Caco-2 (cell line): ENCODE measurements around the gene NUP93. TPM values are rescaled to one million over a fixed set of nuclear protein-coding genes. Genes with fewer than 3 reads are reported as not detected.

Experiments used
- BruUV-seq: library from RNA; stranded (reverse); fragments of 400-500 nt; replicated peaks from 2 replicates; lab custom pipeline; 2021; lab: Mats Ljungman, UMichigan
- CTCF ChIA-PET: fragments of 300-600 bp; sonication (Branson Sonifier 250); formaldehyde crosslinking; loops from one replicate; lab custom pipeline; 2022; ENCODE audit warnings: antibody characterized with exemption; lab: Charles Lee
- POLR2A ChIA-PET: fragments of 300-600 bp; sonication (Branson Sonifier 250); formaldehyde crosslinking; loops from one replicate; lab custom pipeline; 2022; ENCODE audit warnings: antibody characterized with exemption; lab: Charles Lee
- DNase-seq, 2 experiments: peaks; one replicate each; pipeline versions ENCODE4 v3.0.0 to v3.0.0-alpha.2; 2020 to 2022
- H3K27me3 ChIP-seq: replicated peaks from 2 replicates; pipeline ENCODE4 v1.6.0; 2011; ENCODE audit warnings: low read length; ENCODE audit not compliant: control insufficient read depth, insufficient read depth
- H3K36me3 ChIP-seq: 2 replicates; pipeline ENCODE4 v1.5.1; 2011; ENCODE audit warnings: low read length; ENCODE audit not compliant: control insufficient read depth, insufficient read depth
- H3K4me1 ChIP-seq: fragments of 250-450 bp; sonication (Bioruptor Pico); 2 replicates; pipeline ENCODE4 v1.5.1; 2020; ENCODE audit warnings: mild to moderate bottlenecking
- H3K4me3 ChIP-seq: 2 replicates; pipeline ENCODE4 v1.5.1; 2011; ENCODE audit warnings: low read depth, mild to moderate bottlenecking, control low read depth, low read length
- H3K9me3 ChIP-seq: fragments of 250-450 bp; sonication (Bioruptor Pico); 2 replicates; pipeline ENCODE4 v1.5.1; 2020; ENCODE audit warnings: mild to moderate bottlenecking, moderate library complexity
- H3K27ac Mint-ChIP-seq: one replicate; pipeline ENCODE4 v1.8.0; 2022; ENCODE audit warnings: mixed read lengths; ENCODE audit not compliant: unreplicated experiment
- H3K27me3 Mint-ChIP-seq: one replicate; pipeline ENCODE4 v1.8.0; 2022; ENCODE audit warnings: mixed read lengths; ENCODE audit not compliant: insufficient read depth, unreplicated experiment
- H3K36me3 Mint-ChIP-seq: one replicate; pipeline ENCODE4 v1.8.0; 2022; ENCODE audit warnings: mild to moderate bottlenecking, mixed read lengths; ENCODE audit not compliant: insufficient read depth, unreplicated experiment
- H3K4me1 Mint-ChIP-seq: one replicate; pipeline ENCODE4 v1.8.0; 2022; ENCODE audit warnings: low read depth, mixed read lengths; ENCODE audit not compliant: unreplicated experiment
- H3K4me3 Mint-ChIP-seq: one replicate; pipeline ENCODE4 v1.8.0; 2022; ENCODE audit warnings: mild to moderate bottlenecking, moderate library complexity, mixed read lengths; ENCODE audit not compliant: unreplicated experiment
- H3K9me3 Mint-ChIP-seq: one replicate; pipeline ENCODE4 v1.8.0; 2022; ENCODE audit warnings: mixed read lengths; ENCODE audit not compliant: unreplicated experiment
- CTCF ChIP-seq, 2 experiments: fragments of 200-600 bp in 1 of 2; IDR thresholded peaks; 1 replicate in 1 of 2; 2 replicates in 1 of 2; pipeline versions ENCODE4 v1.5.1 to v1.8.0; 2011 to 2022; ENCODE audit warnings: antibody characterized with exemption in 1 of 2, control low read depth in 1 of 2, inconsistent platforms in 1 of 2, low read depth in 1 of 2, low read length in 1 of 2, mild to moderate bottlenecking in 1 of 2, moderate library complexity in 1 of 2; ENCODE audit not compliant: insufficient read depth in 1 of 2, severe bottlenecking in 1 of 2, unreplicated experiment in 1 of 2
- intact Hi-C: fragments of 100-400 bp; cut with micrococcal nuclease; formaldehyde crosslinking; loops from one replicate; pipeline ENCODE4 v1.10.0; 2022; ENCODE audit not compliant: unreplicated experiment
- total RNA-seq: library from RNA; stranded (reverse); gene quantifications from 2 replicates; pipeline ENCODE4 v1.2.3, GENCODE V29; 2022

NUP93 gene
- total RNA-seq, 1 experiment from 2014 or later: 148 TPM

GRCh38 chr16:56889206-56889605, 159.3 kb downstream of the NUP93 start:
- BruUV-seq: no TSS peak
- no peak overlapping the region for H3K4me3 Mint-ChIP-seq
- intact Hi-C loops: loop anchor here (2.0 kb wide), 1 partner anchor 30 kb away; no protein-coding TSS in a partner anchor
- no peak overlapping the region for H3K4me3 ChIP-seq
- no peak overlapping the region for H3K27ac Mint-ChIP-seq
- H3K4me1 Mint-ChIP-seq: peaks cover 2% of the 10 kb centered on the region
- no peaks in the 10 kb centered on the region for H3K27me3 Mint-ChIP-seq
- no peaks in the 10 kb centered on the region for H3K36me3 Mint-ChIP-seq
- no peaks in the 10 kb centered on the region for H3K9me3 Mint-ChIP-seq
- peak; percentile 64 to 71 for DNase-seq
- peaks cover 5% of the 10 kb centered on the region; the same call in 1 of the 2 replicates for H3K4me1 ChIP-seq
- ChIA-PET CTCF (no interaction called here), POLR2A (interaction anchor here (0.8 kb wide), 1 partner anchor 55 kb away, joined by 3 read pairs; no protein-coding TSS in a partner anchor)
- no peaks in the 10 kb centered on the region for H3K9me3 ChIP-seq
- no peaks in the 10 kb centered on the region for H3K36me3 ChIP-seq
- H3K27me3 ChIP-seq: no peaks in the 10 kb centered on the region
- no peak for TF ChIP-seq CTCF (IDR thresholded peaks at IDR 0.05; ENCODE audit: insufficient read depth in 1 of 2, low read depth in 1 of 2, low read length in 1 of 2, severe bottlenecking in 1 of 2, unreplicated experiment in 1 of 2)

- Histone ChIP-seq H3K36me3 (no peaks in the 10 kb centered on the region), H3K4me3 (no peak overlapping the region), H3K9me3 (no peaks in the 10 kb centered on the region), H3K27me3 (no peaks in the 10 kb centered on the region), H3K4me1 (peaks cover 8% of the 10 kb centered on the region; the same call in 1 of the 2 replicates)
- DNase-seq: no peak
- Mint-ChIP-seq H3K27ac (no peak overlapping the region), H3K36me3 (peaks cover under 1% of the 10 kb centered on the region), H3K9me3 (no peaks in the 10 kb centered on the region), H3K4me1 (peaks cover 7% of the 10 kb centered on the region), H3K27me3 (no peaks in the 10 kb centered on the region), H3K4me3 (no peak overlapping the region)
- no TSS peak for BruUV-seq
- POLR2A ChIA-PET: no interaction called here
- intact Hi-C loops: no loop called here
- CTCF ChIA-PET: interaction anchor here (0.6 kb wide), 1 partner anchor 13 kb away, joined by 3 read pairs; no protein-coding TSS in a partner anchor
- TF ChIP-seq CTCF (IDR thresholded peaks at IDR 0.05; ENCODE audit: insufficient read depth in 1 of 2, low read depth in 1 of 2, low read length in 1 of 2, severe bottlenecking in 1 of 2, unreplicated experiment in 1 of 2): no peak
Observed at GRCh38 chr16:56891685-56892084, 161.8 kb downstream of the NUP93 start.

GRCh38 chr16:56892705-56893104, 162.8 kb downstream of the NUP93 start:
- H3K27me3 Mint-ChIP-seq: no peaks in the 10 kb centered on the region
- POLR2A ChIA-PET: no interaction called here
- no TSS peak for BruUV-seq

More at GRCh38 chr16:56892705-56893104, 162.8 kb downstream of the NUP93 start:
- CTCF ChIA-PET: no interaction called here
- H3K9me3 Mint-ChIP-seq: no peaks in the 10 kb centered on the region
- H3K36me3 Mint-ChIP-seq: peaks cover 6% of the 10 kb centered on the region
- H3K27ac Mint-ChIP-seq: no peak overlapping the region
- peaks cover 8% of the 10 kb centered on the region; the same call in 1 of the 2 replicates for H3K4me1 ChIP-seq
- no peak overlapping the region for H3K4me3 ChIP-seq
- no peaks in the 10 kb centered on the region for H3K27me3 ChIP-seq
- H3K4me1 Mint-ChIP-seq: peaks cover 7% of the 10 kb centered on the region
- H3K36me3 ChIP-seq: no peaks in the 10 kb centered on the region
- intact Hi-C loops: no loop called here
- TF ChIP-seq CTCF (IDR thresholded peaks at IDR 0.05; ENCODE audit: insufficient read depth in 1 of 2, low read depth in 1 of 2, low read length in 1 of 2, severe bottlenecking in 1 of 2, unreplicated experiment in 1 of 2): no peak
- DNase-seq: peak in 1 of 2 experiments; percentile 36
- no peak overlapping the region for H3K4me3 Mint-ChIP-seq
- no peaks in the 10 kb centered on the region for H3K9me3 ChIP-seq
